Muscle of leg (tissue), 16 donors: ENCODE measurements around the gene SLC34A3. TPM values are rescaled to one million over a fixed set of nuclear protein-coding genes. Genes with fewer than 3 reads are reported as not detected.

ENCODE experiments used
- DNase-seq: peaks from one replicate; pipeline ENCODE4 v3.0.0; 2013
- H3K27ac ChIP-seq: one replicate; pipeline ENCODE4 v1.5.1; 2013; ENCODE audit warnings: mild to moderate bottlenecking, low read length, control low read depth
- H3K27me3 ChIP-seq: one replicate; pipeline ENCODE4 v1.6.1; 2013; ENCODE audit warnings: low read length; ENCODE audit not compliant: control insufficient read depth, insufficient read depth
- H3K36me3 ChIP-seq: one replicate; pipeline ENCODE4 v1.6.1; 2013; ENCODE audit warnings: low read length; ENCODE audit not compliant: control insufficient read depth, insufficient read depth
- H3K4me1 ChIP-seq: one replicate; pipeline ENCODE4 v1.6.1; 2013; ENCODE audit warnings: low read length; ENCODE audit not compliant: control insufficient read depth, insufficient read depth
- H3K4me3 ChIP-seq: one replicate; pipeline ENCODE4 v1.5.1; 2013; ENCODE audit warnings: low read length, control low read depth
- H3K9me3 ChIP-seq: replicated peaks from 2 replicates; pipeline ENCODE4 v1.6.1; 2013; ENCODE audit warnings: low read depth, low read length; ENCODE audit not compliant: control insufficient read depth
- WGBS: methylation state at CpG from one replicate; pipeline ENCODE4 v1.1.5; 2013; ENCODE audit warnings: missing lambda C conversion rate; ENCODE audit not compliant: insufficient coverage; 5-methylcytosine and 5-hydroxymethylcytosine counted together
- long read RNA-seq, 11 donors: transcript quantifications; one replicate each; lab custom pipeline, GENCODE V29; 2026
- polyA plus RNA-seq, 8 donors: library from polyadenylated mRNA; unstranded; fragments of 120-200 nt; gene quantifications; one replicate each; pipeline versions ENCODE4 v1.2.1 to v1.2.3, GENCODE V29; 2013; ENCODE audit warnings: inconsistent platforms in 1 of 8, low replicate concordance in 1 of 8; ENCODE audit not compliant: insufficient read length in 8 of 8, insufficient read depth in 1 of 8
- total RNA-seq: library from RNA; stranded (reverse); fragments of 120-200 nt; gene quantifications from one replicate; pipeline ENCODE4 v1.2.4, GENCODE V29; 2013

SLC34A3 gene
- total RNA-seq, result 0.04 TPM
- 1 to 10 TPM in 7 of 8 donors, under 1 TPM in 1; 0.47 to 3.6 (median 1.5) TPM for polyA plus RNA-seq
- long read RNA-seq, donor 1, result 0 reads
- long read RNA-seq, donor 2, result 0 reads
- long read RNA-seq, donor 3, result 0 reads
- long read RNA-seq, donor 4, result 0 reads
- long read RNA-seq, donor 5, result 0 reads
- long read RNA-seq, donor 6, result 0 reads
- long read RNA-seq, donor 7, result 0 reads
- long read RNA-seq, donor 8, result 0 reads
- long read RNA-seq, donor 9, result 0 reads
- long read RNA-seq, donor 10, result 0 reads
- long read RNA-seq, donor 11, result 0 reads

DNA sequence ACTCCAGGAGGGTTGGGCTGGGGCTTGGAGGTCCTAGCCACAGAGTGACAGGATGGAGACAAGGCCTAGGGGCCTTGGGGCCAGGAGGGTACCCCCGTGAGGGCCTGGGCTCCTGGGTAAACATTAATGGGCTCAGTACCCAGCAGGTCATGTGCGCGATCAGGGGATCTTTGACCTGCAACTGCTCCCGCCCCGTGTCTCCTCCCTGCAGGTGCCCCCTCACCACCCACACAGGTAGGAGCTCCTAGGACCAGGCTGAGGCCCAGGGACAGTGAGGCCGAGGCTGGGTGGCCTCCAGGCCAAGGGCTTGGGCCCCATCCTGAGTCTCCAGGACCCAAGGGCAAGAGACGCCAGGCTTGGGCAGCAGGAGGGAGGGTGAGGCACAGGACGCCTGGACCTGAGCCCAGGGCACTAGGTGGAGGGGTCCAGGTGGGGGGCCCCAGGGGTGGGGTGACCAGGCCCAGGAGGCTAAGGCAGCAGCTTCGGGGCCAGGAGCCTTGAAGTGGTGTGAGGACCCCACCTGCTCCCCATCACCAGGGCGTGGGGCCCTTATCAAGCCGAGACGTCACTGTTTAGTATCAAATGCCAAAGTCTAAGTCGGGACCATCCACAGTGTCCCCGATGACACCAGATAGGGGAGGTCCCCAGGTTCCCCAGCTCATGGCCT is at the start of gene SLC34A3:
TSS of gene SLC34A3 (plus strand) at position 197 of the 667 bp plus-strand sequence. CDS start 802 bp downstream, outside the sequence.
- peaks cover 35% of the 10 kb centered on the region for H3K27me3 ChIP-seq
- no peak within 1 kb of the TSS for H3K4me3 ChIP-seq
- H3K36me3 ChIP-seq, result no peaks in the 10 kb centered on the region
- H3K27ac ChIP-seq, result no peak within 1 kb of the TSS
- no peaks in the 10 kb centered on the region for H3K9me3 ChIP-seq
- peaks cover 32% of the 10 kb centered on the region for H3K4me1 ChIP-seq
- 79% methylated on average over 12 of the region's 14 CpGs for WGBS
- DNase-seq, result no peak

DNA sequence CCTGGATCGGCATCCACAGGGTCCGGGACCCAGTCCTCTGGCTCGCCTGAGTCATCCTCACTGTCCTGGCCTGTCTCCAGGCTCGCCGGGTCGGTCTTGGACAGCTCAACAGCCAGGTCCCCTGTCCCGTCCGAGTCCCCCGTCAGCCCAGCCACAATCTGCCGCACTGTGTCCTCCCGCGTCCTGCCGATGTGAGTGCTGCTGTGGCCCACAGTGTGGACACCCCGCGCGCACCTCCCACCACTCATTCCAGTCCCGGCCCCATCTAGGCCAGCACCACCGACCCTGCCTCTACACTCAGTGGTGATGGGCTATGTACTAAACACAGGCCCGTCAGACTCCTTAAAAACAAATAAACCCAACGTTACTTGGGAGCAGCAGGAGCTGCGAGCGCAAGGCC is 49.0 kb upstream of the SLC34A3 start:
- 94% methylated on average over 21 of the region's 22 CpGs for WGBS
- Histone ChIP-seq H3K27me3 (no peaks in the 10 kb centered on the region), H3K4me1 (peaks cover 7% of the 10 kb centered on the region), H3K9me3 (no peaks in the 10 kb centered on the region), H3K4me3 (no peak overlapping the region), H3K27ac (no peak overlapping the region), H3K36me3 (peaks cover 93% of the 10 kb centered on the region)
- DNase-seq, result no peak

- Histone ChIP-seq H3K27ac (no peak overlapping the region), H3K4me3 (no peak overlapping the region), H3K9me3 (no peaks in the 10 kb centered on the region), H3K4me1 (peaks cover 18% of the 10 kb centered on the region), H3K36me3 (peaks cover 90% of the 10 kb centered on the region), H3K27me3 (no peaks in the 10 kb centered on the region)
- DNase-seq, result no peak
- 95% methylated on average over 17 of the region's 17 CpGs for WGBS
Observed at GRCh38 chr9:137182836-137183235, 47.9 kb upstream of the SLC34A3 start.

DNA sequence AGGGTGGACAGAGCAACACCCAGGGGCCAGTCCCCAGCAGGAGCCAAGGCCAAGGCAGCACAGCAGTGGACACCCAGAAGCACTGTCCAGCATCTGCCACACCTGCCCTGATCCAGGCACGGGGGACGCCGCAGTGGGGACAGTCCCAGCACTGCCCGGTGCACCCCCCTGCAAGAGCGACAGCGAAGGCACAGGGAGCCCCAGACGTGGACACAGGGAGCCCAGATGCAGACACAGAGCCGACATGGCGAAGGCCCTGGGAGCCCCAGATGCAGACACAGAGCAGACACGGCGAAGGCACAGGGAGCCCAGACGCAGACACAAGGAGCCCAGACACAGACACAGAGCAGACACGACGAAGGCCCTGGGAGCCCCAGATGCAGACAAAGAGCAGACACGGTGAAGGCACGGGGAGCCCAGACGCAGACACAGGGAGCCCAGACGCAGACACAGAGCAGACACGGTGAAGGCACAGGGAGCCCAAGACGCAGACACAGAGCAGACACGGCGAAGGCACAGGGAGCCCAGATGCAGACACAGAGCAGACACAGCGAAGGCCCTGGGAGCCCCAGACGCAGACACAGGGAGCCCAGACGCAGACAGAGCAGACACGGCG is 46.6 kb upstream of the SLC34A3 start:
- peaks cover 23% of the 10 kb centered on the region for H3K4me1 ChIP-seq
- H3K4me3 ChIP-seq, result no peak overlapping the region
- no peak for DNase-seq
- peaks cover 78% of the 10 kb centered on the region for H3K36me3 ChIP-seq
- no peaks in the 10 kb centered on the region for H3K27me3 ChIP-seq
- WGBS, result 92% methylated on average over 27 of the region's 27 CpGs
- no peak overlapping the region for H3K27ac ChIP-seq
- H3K9me3 ChIP-seq, result no peaks in the 10 kb centered on the region

DNA sequence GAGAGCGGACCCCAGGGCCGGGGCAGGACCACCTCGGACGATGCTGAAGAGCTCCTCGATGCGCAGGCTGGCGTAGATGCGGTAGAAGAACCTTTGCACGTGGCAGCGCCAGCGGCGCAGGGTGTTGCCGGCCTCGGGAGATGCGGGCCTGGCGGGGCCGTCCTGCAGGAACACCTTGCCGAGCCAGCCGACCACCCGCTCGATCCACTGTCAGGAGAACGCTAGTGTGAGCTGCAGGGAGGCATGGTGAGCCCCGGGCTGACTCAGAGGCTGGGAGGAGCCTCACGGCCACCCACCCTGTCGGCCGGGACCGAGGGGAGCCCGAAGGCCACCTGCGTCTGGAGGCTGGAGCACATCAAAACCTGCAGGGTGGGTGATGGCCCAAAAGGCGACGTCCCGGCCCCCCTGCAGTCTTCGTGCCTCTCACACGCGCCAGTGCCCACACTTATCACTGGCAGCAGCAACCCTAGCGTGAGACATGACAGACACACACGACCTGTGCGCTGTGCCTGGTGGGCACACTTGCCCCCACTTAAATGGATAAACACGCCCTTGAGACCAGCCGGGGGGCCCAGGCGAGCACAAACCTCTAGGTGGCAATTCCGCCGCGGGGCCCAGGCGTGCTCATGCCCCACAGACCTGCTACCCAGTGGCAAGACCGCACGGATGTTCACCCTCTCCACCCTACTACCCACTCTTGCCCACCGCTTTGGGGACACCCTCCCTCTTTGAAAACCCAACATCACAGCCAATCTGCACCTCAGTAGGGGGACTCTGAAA is 45.6 kb upstream of the SLC34A3 start:
- Histone ChIP-seq H3K9me3 (no peaks in the 10 kb centered on the region), H3K27me3 (no peaks in the 10 kb centered on the region), H3K36me3 (peaks cover 74% of the 10 kb centered on the region), H3K4me3 (no peak overlapping the region), H3K4me1 (peaks cover 32% of the 10 kb centered on the region), H3K27ac (no peak overlapping the region)
- WGBS, result 90% methylated on average over 47 of the region's 48 CpGs
- no peak for DNase-seq

GRCh38 chr9:137185921-137186320 is 44.8 kb upstream of the SLC34A3 start:
- Histone ChIP-seq H3K27ac (no peak overlapping the region), H3K9me3 (no peaks in the 10 kb centered on the region), H3K36me3 (peaks cover 74% of the 10 kb centered on the region), H3K27me3 (no peaks in the 10 kb centered on the region), H3K4me3 (no peak overlapping the region), H3K4me1 (peaks cover 41% of the 10 kb centered on the region)
- DNase-seq, result no peak
- WGBS, result 92% methylated on average over 17 of the region's 19 CpGs

DNA sequence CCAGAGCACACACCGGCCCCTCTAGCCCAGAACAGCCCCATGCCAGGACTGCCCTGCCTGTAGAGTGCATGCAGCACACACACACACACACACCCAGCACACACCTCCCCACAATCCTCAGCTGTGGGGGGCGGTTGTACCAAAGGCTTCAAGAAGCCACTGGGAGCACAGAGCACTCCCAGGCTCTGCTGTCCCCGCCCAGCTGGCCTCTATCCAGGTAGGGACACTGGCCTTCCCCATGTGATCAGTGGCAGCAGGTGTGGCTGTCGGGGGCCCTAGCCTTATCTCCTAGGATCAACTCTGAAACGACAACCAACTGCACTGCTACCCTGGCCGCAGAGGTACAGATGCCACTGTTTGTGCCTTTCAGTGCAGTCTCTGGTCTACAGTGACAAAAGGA is 44.3 kb upstream of the SLC34A3 start:
- DNase-seq, result no peak
- H3K27me3 ChIP-seq, result no peaks in the 10 kb centered on the region
- H3K4me3 ChIP-seq, result no peak overlapping the region
- no peak overlapping the region for H3K27ac ChIP-seq
- H3K36me3 ChIP-seq, result peaks cover 74% of the 10 kb centered on the region
- WGBS, result 86% methylated on average over 4 of the region's 6 CpGs
- H3K9me3 ChIP-seq, result no peaks in the 10 kb centered on the region
- peaks cover 46% of the 10 kb centered on the region for H3K4me1 ChIP-seq

- H3K4me3 ChIP-seq, result peak overlapping the region; percentile 99
- peaks cover 47% of the 10 kb centered on the region for H3K4me1 ChIP-seq
- H3K36me3 ChIP-seq, result peaks cover 75% of the 10 kb centered on the region
- H3K27me3 ChIP-seq, result no peaks in the 10 kb centered on the region
- H3K9me3 ChIP-seq, result no peaks in the 10 kb centered on the region
- DNase-seq, result no peak
- H3K27ac ChIP-seq, result no peak overlapping the region
- 87% methylated on average over 13 of the region's 15 CpGs for WGBS
Observed at GRCh38 chr9:137187386-137187785, 43.3 kb upstream of the SLC34A3 start.

DNA sequence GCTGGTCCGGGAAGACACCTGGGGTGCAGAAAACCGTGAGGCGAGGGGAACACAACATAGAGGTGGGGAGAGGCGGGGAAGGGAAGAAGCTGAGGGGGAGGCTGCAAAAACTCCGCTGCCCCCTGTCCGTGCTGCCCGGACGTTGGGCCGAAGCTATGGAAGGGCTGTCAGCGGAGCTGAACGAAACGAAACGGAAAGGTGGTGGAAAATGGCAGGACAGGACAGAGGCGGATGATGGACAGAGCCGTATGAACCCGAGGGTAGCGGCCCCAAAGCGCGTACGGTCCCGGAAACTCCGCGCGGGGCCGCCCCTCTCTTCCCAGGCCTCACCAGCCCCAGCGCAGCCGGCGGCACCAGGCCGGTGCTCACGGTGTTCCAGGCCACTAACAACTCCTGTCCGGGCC is 42.6 kb upstream of the SLC34A3 start:
- Histone ChIP-seq H3K4me1 (peaks cover 47% of the 10 kb centered on the region), H3K27ac (peak overlapping the region; percentile 77), H3K27me3 (no peaks in the 10 kb centered on the region), H3K36me3 (peaks cover 73% of the 10 kb centered on the region), H3K4me3 (peak overlapping the region; percentile 99), H3K9me3 (no peaks in the 10 kb centered on the region)
- DNase-seq, result no peak
- under 1% methylated on average over 25 of the region's 31 CpGs for WGBS
